Measurements from ENCODE around the gene MTHFS. TPM values are rescaled to one million over a fixed set of nuclear protein-coding genes. Genes with fewer than 3 reads are reported as not detected.
"Not testable (repeated sequence)": the region's sequence is repeated elsewhere in the genome, so short reads cannot be mapped to it uniquely, and the experiment has no call there.

The MTHFS gene
- total RNA-seq, 1 donor, result 8.4 TPM

- DNase-seq (ENCODE audit: low read depth), result no peak
- no peak overlapping the region for H3K4me3 ChIP-seq (ENCODE audit: low read depth, low read length)
- no peak for TF ChIP-seq CTCF (IDR thresholded peaks at IDR 0.05; ENCODE audit: insufficient read depth, low read length)
Measured at GRCh38 chr15:79914728-79915127, 17.9 kb upstream of the MTHFS start.

- H3K4me3 ChIP-seq (ENCODE audit: low read depth, low read length); DNase-seq (ENCODE audit: low read depth): not testable (repeated sequence)
Measured at GRCh38 chr15:79909556-79910335, 12.9 kb upstream of the MTHFS start.

- DNase-seq (ENCODE audit: low read depth), result no peak
- no peak for TF ChIP-seq CTCF (IDR thresholded peaks at IDR 0.05; ENCODE audit: insufficient read depth, low read length)
- no peak overlapping the region for H3K4me3 ChIP-seq (ENCODE audit: low read depth, low read length)
Measured at GRCh38 chr15:79904271-79904670, 7.5 kb upstream of the MTHFS start.

- no peak for DNase-seq (ENCODE audit: low read depth)
- TF ChIP-seq CTCF (IDR thresholded peaks at IDR 0.05; ENCODE audit: insufficient read depth, low read length), result no peak
- no peak overlapping the region for H3K4me3 ChIP-seq (ENCODE audit: low read depth, low read length)
Measured at GRCh38 chr15:79903626-79904025, 6.8 kb upstream of the MTHFS start.

GRCh38 chr15:79903144-79903543, 6.3 kb upstream of the MTHFS start:
- no peak for TF ChIP-seq CTCF (IDR thresholded peaks at IDR 0.05; ENCODE audit: insufficient read depth, low read length)
- DNase-seq (ENCODE audit: low read depth), result no peak
- H3K4me3 ChIP-seq (ENCODE audit: low read depth, low read length), result no peak overlapping the region

GRCh38 chr15:79901958-79902357, 5.1 kb upstream of the MTHFS start:
- DNase-seq (ENCODE audit: low read depth), result no peak
- TF ChIP-seq CTCF (IDR thresholded peaks at IDR 0.05; ENCODE audit: insufficient read depth, low read length), result no peak
- H3K4me3 ChIP-seq (ENCODE audit: low read depth, low read length), result no peak overlapping the region

GRCh38 chr15:79900818-79901378, 4.1 kb upstream of the MTHFS start:
- H3K4me3 ChIP-seq (ENCODE audit: low read depth, low read length); DNase-seq (ENCODE audit: low read depth): not testable (repeated sequence)

GRCh38 chr15:79900087-79900486, 3.3 kb upstream of the MTHFS start:
- no peak for TF ChIP-seq CTCF (IDR thresholded peaks at IDR 0.05; ENCODE audit: insufficient read depth, low read length)
- H3K4me3 ChIP-seq (ENCODE audit: low read depth, low read length), result no peak overlapping the region
- no peak for DNase-seq (ENCODE audit: low read depth)

- not testable (repeated sequence) for H3K4me3 ChIP-seq (ENCODE audit: low read depth, low read length)
- peak; percentile 78 for DNase-seq (ENCODE audit: low read depth)
Measured at GRCh38 chr15:79898786-79899185, 2.0 kb upstream of the MTHFS start.

All from fibroblast of the aortic adventitia (primary cell).